Left ventricle myocardium inferior (tissue), 1 donor: ENCODE results near the gene BANP. TPM values are rescaled to one million over a fixed set of nuclear protein-coding genes. Genes with fewer than 3 reads are reported as not detected.

Experiments used
- DNase-seq: peaks from one replicate; pipeline ENCODE4 v3.0.0-alpha.2; 2020
- H3K27ac ChIP-seq: fragments of 200-600 bp; replicated peaks from 2 replicates; pipeline ENCODE4 v1.8.0; 2021
- H3K27me3 ChIP-seq: fragments of 200-600 bp; 2 replicates; pipeline ENCODE4 v1.8.0; 2021; ENCODE audit warnings: low read depth
- H3K36me3 ChIP-seq: fragments of 200-600 bp; 2 replicates; pipeline ENCODE4 v1.8.0; 2021
- H3K4me1 ChIP-seq: fragments of 200-600 bp; 2 replicates; pipeline ENCODE4 v1.8.0; 2021
- H3K4me3 ChIP-seq: fragments of 200-600 bp; 2 replicates; pipeline ENCODE4 v1.8.0; 2021; ENCODE audit warnings: mild to moderate bottlenecking, moderate library complexity
- H3K9me3 ChIP-seq: fragments of 200-600 bp; replicated peaks from 2 replicates; pipeline ENCODE4 v1.8.0; 2021
- CTCF ChIP-seq: fragments of 200-600 bp; IDR thresholded peaks from 2 replicates; pipeline ENCODE4 v1.8.0; 2021; ENCODE audit warnings: antibody characterized with exemption, mild to moderate bottlenecking, borderline replicate concordance
- intact Hi-C: fragments of 100-400 bp; cut with micrococcal nuclease; formaldehyde crosslinking; loops from one replicate; pipeline ENCODE4 v1.11.0; 2022
- total RNA-seq: library from RNA; stranded (reverse); fragmentation: NEBNext Ultra II Directional; extraction: Animal tissue kit (Norgen Biotek cat#: 25700); gene quantifications from one replicate; pipeline ENCODE4 v1.2.1, GENCODE V29; 2021
- donor health status: DM: no; HTN: yes; CAD: no; lungs with severe emphysema.

The BANP gene
- total RNA-seq, 1 donor from 2014 or later: 12.6 TPM

GRCh38 chr16:88070989-88071625 is 119.9 kb downstream of the BANP start:
- intact Hi-C loops: no loop called here
- Histone ChIP-seq H3K4me1 (no peaks in the 10 kb centered on the region), H3K27ac (no peak overlapping the region), H3K4me3 (no peak overlapping the region), H3K27me3 (no peaks in the 10 kb centered on the region), H3K9me3 (no peaks in the 10 kb centered on the region), H3K36me3 (peaks cover 51% of the 10 kb centered on the region)
- no peak for DNase-seq
- no peak for TF ChIP-seq CTCF

GRCh38 chr16:88071908-88072307 is 120.7 kb downstream of the BANP start:
- no peak for DNase-seq
- intact Hi-C loops: no loop called here
- H3K36me3 ChIP-seq: peaks cover 57% of the 10 kb centered on the region
- H3K27me3 ChIP-seq: no peaks in the 10 kb centered on the region
- no peak overlapping the region for H3K4me3 ChIP-seq
- H3K27ac ChIP-seq: no peak overlapping the region
- H3K4me1 ChIP-seq: no peaks in the 10 kb centered on the region
- TF ChIP-seq CTCF: no peak
- H3K9me3 ChIP-seq: no peaks in the 10 kb centered on the region

GRCh38 chr16:88072571-88073001 is 121.4 kb downstream of the BANP start:
- Histone ChIP-seq H3K27ac (no peak overlapping the region), H3K4me1 (peaks cover 6% of the 10 kb centered on the region), H3K27me3 (no peaks in the 10 kb centered on the region), H3K9me3 (no peaks in the 10 kb centered on the region), H3K4me3 (no peak overlapping the region), H3K36me3 (peaks cover 62% of the 10 kb centered on the region)
- intact Hi-C loops: no loop called here
- no peak for TF ChIP-seq CTCF
- no peak for DNase-seq

DNA sequence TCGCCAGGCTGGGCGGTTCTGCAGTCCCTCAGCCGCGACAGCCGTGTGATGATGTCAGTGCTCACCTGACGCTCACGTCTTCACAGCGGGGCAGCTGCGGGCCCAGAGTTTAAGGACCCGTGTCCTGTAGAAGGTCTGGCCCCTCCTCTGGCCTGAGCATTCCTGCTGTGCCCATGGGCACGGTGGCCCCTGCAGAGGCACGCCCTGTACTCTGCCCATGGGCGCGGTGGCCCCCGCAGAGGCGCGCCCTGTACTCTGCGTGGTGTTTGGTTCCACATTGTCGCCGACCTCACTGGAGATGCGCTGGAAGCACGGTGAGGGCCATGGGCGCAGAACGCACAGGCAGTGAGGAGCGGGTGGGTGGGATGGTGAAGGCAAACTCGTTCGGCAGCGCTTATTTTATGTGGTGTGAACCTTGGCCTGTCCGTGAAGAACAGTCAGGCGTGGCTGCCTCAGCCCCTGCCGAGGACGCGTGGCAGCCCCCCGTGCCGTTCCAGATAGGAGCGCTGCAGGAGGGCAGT is 122.0 kb downstream of the BANP start:
- intact Hi-C loops: no loop called here
- Histone ChIP-seq H3K27ac (no peak overlapping the region), H3K36me3 (peaks cover 62% of the 10 kb centered on the region), H3K4me3 (no peak overlapping the region), H3K4me1 (peaks cover 13% of the 10 kb centered on the region), H3K9me3 (no peaks in the 10 kb centered on the region), H3K27me3 (no peaks in the 10 kb centered on the region)
- no peak for TF ChIP-seq CTCF
- no peak for DNase-seq

DNA sequence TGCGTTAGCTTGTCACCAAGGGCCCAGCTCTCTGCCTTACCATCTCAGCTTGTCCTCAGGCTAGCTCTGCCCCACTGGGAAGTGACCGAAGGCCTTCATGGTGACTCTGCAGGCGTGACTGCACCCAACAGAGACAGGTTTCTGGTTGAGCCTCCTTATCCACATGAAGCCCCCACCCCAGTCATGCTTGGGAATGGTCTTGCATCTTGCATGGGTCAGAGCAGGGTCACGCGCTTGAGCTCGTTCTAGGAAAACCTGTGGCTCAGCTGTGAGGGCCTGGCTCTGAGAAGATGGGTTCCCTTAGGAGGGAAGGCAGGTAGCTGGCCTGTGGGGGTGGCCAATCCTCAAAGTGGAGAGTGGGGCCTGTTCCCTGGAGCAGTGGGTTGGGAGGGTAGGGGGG is 122.8 kb downstream of the BANP start:
- TF ChIP-seq CTCF: no peak
- no peak for DNase-seq
- H3K4me3 ChIP-seq: no peak overlapping the region
- no peaks in the 10 kb centered on the region for H3K27me3 ChIP-seq
- peaks cover 62% of the 10 kb centered on the region for H3K36me3 ChIP-seq
- H3K27ac ChIP-seq: no peak overlapping the region
- peaks cover 14% of the 10 kb centered on the region for H3K4me1 ChIP-seq
- H3K9me3 ChIP-seq: no peaks in the 10 kb centered on the region
- intact Hi-C loops: no loop called here
